GM19099 (cell line): ENCODE results near the gene SHISA5.

Experiments used
- POLR2A ChIP-seq: IDR thresholded peaks from 3 replicates; pipeline ENCODE4 v1.6.1; 2011; ENCODE audit warnings: low read depth; ENCODE audit not compliant: insufficient read length; ENCODE audit errors: extremely low read depth

SHISA5 gene

GRCh38 chr3:48501196-48501595, 2.8 kb downstream of the SHISA5 start:
- no peak for TF ChIP-seq POLR2A

- TF ChIP-seq POLR2A = no peak
These were observed 3.3 kb downstream of the SHISA5 start for GRCh38 chr3:48500656-48501055.

- no peak for TF ChIP-seq POLR2A
These were observed 10.8 kb downstream of the SHISA5 start for GRCh38 chr3:48493203-48493501.

- no peak for TF ChIP-seq POLR2A
These were observed 11.3 kb downstream of the SHISA5 start for GRCh38 chr3:48492461-48493202.

GRCh38 chr3:48486952-48487351, 17.0 kb downstream of the SHISA5 start:
- TF ChIP-seq POLR2A = no peak

GRCh38 chr3:48478626-48479555, 25.1 kb downstream of the SHISA5 start:
- peak; percentile 33 for TF ChIP-seq POLR2A

GRCh38 chr3:48477959-48478520, 25.9 kb downstream of the SHISA5 start:
- no peak for TF ChIP-seq POLR2A

GRCh38 chr3:48476426-48477053, 27.4 kb downstream of the SHISA5 start:
- TF ChIP-seq POLR2A = no peak

- TF ChIP-seq POLR2A = no peak
These were observed 28.8 kb downstream of the SHISA5 start for GRCh38 chr3:48475188-48475587.

- TF ChIP-seq POLR2A = no peak
These were observed 29.4 kb downstream of the SHISA5 start for GRCh38 chr3:48474619-48475018.

- TF ChIP-seq POLR2A = no peak
These were observed 30.4 kb downstream of the SHISA5 start for GRCh38 chr3:48473617-48473952.

GRCh38 chr3:48472923-48473616, 30.9 kb downstream of the SHISA5 start:
- TF ChIP-seq POLR2A = peak; percentile 91

- no peak for TF ChIP-seq POLR2A
These were observed 31.4 kb downstream of the SHISA5 start for GRCh38 chr3:48472673-48472922.

- no peak for TF ChIP-seq POLR2A
These were observed 33.7 kb downstream of the SHISA5 start for GRCh38 chr3:48470286-48470685.
